ENCODE data around the gene NOTUM.
A peak's percentile ranks its signal among the peaks of the same experiment; 100 is the strongest.

NOTUM gene

GRCh38 chr17:81978524-81979298 lies 17.7 kb upstream of the NOTUM start:
- no peak for DNase-seq (ENCODE audit: low read depth in 2 of 2, low spot score in 1 of 2)

GRCh38 chr17:81977211-81977808 lies 16.3 kb upstream of the NOTUM start, which contains the start of gene ASPSCR1:
Gene ASPSCR1, plus strand, starts transcription at chr17:81977629. Its CDS starts 18 bp downstream, at chr17:81977647.
- DNase-seq (ENCODE audit: low read depth in 2 of 2, low spot score in 1 of 2): peak; percentile 73 to 82

GRCh38 chr17:81976332-81977210 lies 15.6 kb upstream of the NOTUM start:
- DNase-seq (ENCODE audit: low read depth in 2 of 2, low spot score in 1 of 2): no peak

GRCh38 chr17:81973432-81973831 lies 12.4 kb upstream of the NOTUM start:
- no peak for DNase-seq (ENCODE audit: low read depth in 2 of 2, low spot score in 1 of 2)

- DNase-seq (ENCODE audit: low read depth in 2 of 2, low spot score in 1 of 2): no peak
Observed at GRCh38 chr17:81968850-81969812, 8.1 kb upstream of the NOTUM start.

- no peak for DNase-seq (ENCODE audit: low read depth in 2 of 2, low spot score in 1 of 2)
Observed at GRCh38 chr17:81968396-81968745, 7.4 kb upstream of the NOTUM start.

GRCh38 chr17:81967533-81968395 lies 6.8 kb upstream of the NOTUM start:
- DNase-seq (ENCODE audit: low read depth in 2 of 2, low spot score in 1 of 2): peak; percentile 54 to 74

- DNase-seq (ENCODE audit: low read depth in 2 of 2, low spot score in 1 of 2): no peak
Observed at GRCh38 chr17:81967244-81967532, 6.2 kb upstream of the NOTUM start.

GRCh38 chr17:81966343-81967243 lies 5.6 kb upstream of the NOTUM start:
- no peak for DNase-seq (ENCODE audit: low read depth in 2 of 2, low spot score in 1 of 2)

GRCh38 chr17:81964081-81964849 lies 3.3 kb upstream of the NOTUM start:
- DNase-seq (ENCODE audit: low read depth in 2 of 2, low spot score in 1 of 2): no peak

- no peak for DNase-seq (ENCODE audit: low read depth in 2 of 2, low spot score in 1 of 2)
Observed at GRCh38 chr17:81962499-81963441, 1.8 kb upstream of the NOTUM start.

- no peak for DNase-seq (ENCODE audit: low read depth in 2 of 2, low spot score in 1 of 2)
Observed at GRCh38 chr17:81961521-81962498, 823 bp upstream of the NOTUM start.

GRCh38 chr17:81960130-81960958 lies 643 bp downstream of the NOTUM start:
- no peak for DNase-seq (ENCODE audit: low read depth in 2 of 2, low spot score in 1 of 2)

GRCh38 chr17:81959362-81960129 lies 1.4 kb downstream of the NOTUM start:
- peak; percentile 60 to 67 for DNase-seq (ENCODE audit: low read depth in 2 of 2, low spot score in 1 of 2)
